ENCODE results near the gene SCN2B.

DNA sequence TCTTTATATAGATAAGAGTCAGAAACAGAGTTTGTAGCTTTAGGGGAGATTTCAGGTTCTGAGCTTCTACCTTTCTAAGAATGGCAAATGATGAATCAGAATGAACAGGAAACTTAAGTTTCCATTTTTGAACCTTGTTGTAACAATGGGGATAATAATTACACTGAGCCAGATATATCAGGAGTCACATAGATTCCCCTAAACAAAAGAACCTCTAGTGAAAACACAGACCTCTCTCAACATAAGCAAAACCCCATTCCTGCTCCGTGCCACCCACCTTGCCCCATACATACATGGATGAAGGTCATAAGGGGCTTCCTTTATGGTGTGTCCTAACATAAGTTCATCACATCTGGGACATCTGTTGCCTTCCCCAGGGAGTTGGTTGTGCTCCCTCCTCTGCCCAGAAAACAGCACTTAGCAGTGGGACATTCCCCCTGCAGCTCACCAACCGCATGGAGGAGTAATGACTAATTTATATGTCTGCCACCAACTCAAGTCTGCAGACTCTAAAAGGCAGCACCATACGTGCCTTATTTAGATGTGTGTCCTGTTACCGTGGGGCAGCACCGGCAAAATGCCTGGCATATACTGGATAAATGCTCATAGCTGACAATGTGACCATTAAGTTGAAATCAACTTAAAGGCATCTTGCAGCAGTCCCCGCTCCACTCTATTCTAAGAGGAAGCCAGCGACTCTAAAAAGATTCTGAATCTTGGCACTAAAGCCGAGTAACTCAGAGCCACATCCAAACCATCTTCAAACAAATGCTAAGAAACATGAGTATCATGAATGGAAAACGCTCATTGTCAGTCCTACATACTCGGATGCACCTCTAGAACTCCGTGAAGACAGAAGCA is 40.4 kb upstream of the SCN2B start:
- no peak for TF ChIP-seq MAFK (conservative IDR thresholded peaks at IDR 0.05 in 1 of 2, IDR thresholded peaks at IDR 0.05 in 1 of 2; ENCODE audit: low read length in 2 of 2)
- no peak for TF ChIP-seq PATZ1 (CRISPR knock-in tag; IDR thresholded peaks at IDR 0.05)
- TF ChIP-seq KMT2B (CRISPR knock-in tag; IDR thresholded peaks at IDR 0.05) = no peak
- no peak for TF ChIP-seq ZNF784 (CRISPR knock-in tag; IDR thresholded peaks at IDR 0.05; ENCODE audit: borderline replicate concordance)
- no peak for TF ChIP-seq RNF2 (conservative IDR thresholded peaks at IDR 0.05; ENCODE audit: low read depth)
- TF ChIP-seq E2F1 (CRISPR knock-in tag; IDR thresholded peaks at IDR 0.05) = no peak
- TF ChIP-seq JARID2 (CRISPR knock-in tag; IDR thresholded peaks at IDR 0.05; ENCODE audit: insufficient replicate concordance) = no peak
